A673 (cell line): ENCODE data around the gene TSSC4. TPM values are rescaled to one million over a fixed set of nuclear protein-coding genes. Genes with fewer than 3 reads are reported as not detected.

ENCODE experiments used
- BruUV-seq: library from RNA; stranded (reverse); fragments of 400-500 nt; replicated peaks from 2 replicates; lab custom pipeline; 2021; lab: Mats Ljungman, UMichigan
- CTCF ChIA-PET: fragments of 300-600 bp; sonication (Branson Sonifier 250); formaldehyde crosslinking; loops from one replicate; lab custom pipeline; 2022; ENCODE audit warnings: antibody characterized with exemption; lab: Charles Lee
- POLR2A ChIA-PET: fragments of 300-600 bp; sonication (Branson Sonifier 250); formaldehyde crosslinking; loops from one replicate; lab custom pipeline; 2022; ENCODE audit warnings: antibody characterized with exemption; ENCODE audit not compliant: low non-redundant PET; lab: Charles Lee
- DNase-seq: peaks from one replicate; pipeline ENCODE4 v3.0.0-alpha.2; 2015; ENCODE audit warnings: low spot score
- H3K27ac ChIP-seq: fragments of 200-600 bp; sonication (generic); 2 replicates; pipeline ENCODE4 v1.5.1; 2016; ENCODE audit warnings: mixed run types, low read depth, mild to moderate bottlenecking, mixed read lengths, antibody characterized with exemption, low read length; ENCODE audit not compliant: poor library complexity, severe bottlenecking
- H3K27me3 ChIP-seq: fragments of 200-600 bp; sonication (generic); replicated peaks from 2 replicates; pipeline ENCODE4 v1.6.1; 2017; ENCODE audit warnings: mixed run types, low read depth, mild to moderate bottlenecking, mixed read lengths, antibody characterized with exemption, low read length; ENCODE audit not compliant: insufficient read depth, poor library complexity
- H3K36me3 ChIP-seq: fragments of 200-600 bp; sonication (generic); 2 replicates; pipeline ENCODE4 v1.6.1; 2016; ENCODE audit warnings: mixed run types, mild to moderate bottlenecking, mixed read lengths, antibody characterized with exemption, low read length; ENCODE audit not compliant: insufficient read depth, poor library complexity, severe bottlenecking
- H3K4me1 ChIP-seq: fragments of 200-600 bp; sonication (generic); 2 replicates; pipeline ENCODE4 v1.6.1; 2017; ENCODE audit warnings: mixed run types, mild to moderate bottlenecking, mixed read lengths, antibody characterized with exemption, low read length; ENCODE audit not compliant: insufficient read depth, poor library complexity, severe bottlenecking
- H3K4me3 ChIP-seq: fragments of 200-600 bp; sonication (generic); 2 replicates; pipeline ENCODE4 v1.5.1; 2016; ENCODE audit warnings: low read depth, mixed run types, mild to moderate bottlenecking, mixed read lengths, low read length; ENCODE audit not compliant: poor library complexity, severe bottlenecking
- H3K9me3 ChIP-seq: fragments of 200-600 bp; sonication (generic); 2 replicates; pipeline ENCODE4 v1.6.1; 2016; ENCODE audit warnings: mixed run types, low read depth, mild to moderate bottlenecking, mixed read lengths, antibody characterized with exemption, low read length; ENCODE audit not compliant: poor library complexity, severe bottlenecking
- CTCF ChIP-seq: fragments of 300-800, 200-600 bp; sonication (generic); conservative IDR thresholded peaks from 2 replicates; pipeline ENCODE4 v1.5.1; 2017; ENCODE audit warnings: low read depth, mild to moderate bottlenecking, antibody characterized with exemption, low read length, moderate library complexity, mixed read lengths
- EZH2 ChIP-seq: fragments of 200-600 bp; sonication (generic); IDR thresholded peaks from 2 replicates; pipeline ENCODE4 v1.6.1; 2017; ENCODE audit warnings: borderline replicate concordance, low read depth, mild to moderate bottlenecking, mixed read lengths, antibody characterized with exemption, low read length; ENCODE audit not compliant: poor library complexity, severe bottlenecking
- intact Hi-C: fragments of 100-400 bp; cut with micrococcal nuclease; formaldehyde crosslinking; loops from one replicate; pipeline ENCODE4 v1.10.0; 2022; ENCODE audit not compliant: unreplicated experiment
- total RNA-seq: library from RNA; stranded (reverse); gene quantifications from 2 replicates; pipeline ENCODE4 v1.2.3, GENCODE V29; 2021

Gene TSSC4
- total RNA-seq, 1 experiment from 2014 or later = 46.8 TPM

- H3K27me3 ChIP-seq = no peaks in the 10 kb centered on the region
- intact Hi-C loops = no loop called here
- H3K36me3 ChIP-seq = peaks cover 3% of the 10 kb centered on the region
- ChIA-PET POLR2A (no interaction called here), CTCF (no interaction called here)
- DNase-seq = no peak
- H3K27ac ChIP-seq = no peak overlapping the region
- TF ChIP-seq CTCF (no peak), EZH2 (no peak)
- no TSS peak for BruUV-seq
- H3K9me3 ChIP-seq = no peaks in the 10 kb centered on the region
- no peak overlapping the region for H3K4me3 ChIP-seq
- H3K4me1 ChIP-seq = peaks cover 7% of the 10 kb centered on the region
Observed at GRCh38 chr11:2397005-2397404, 3.5 kb upstream of the TSSC4 start.

- Histone ChIP-seq H3K4me1 (peaks cover 8% of the 10 kb centered on the region), H3K36me3 (peaks cover 3% of the 10 kb centered on the region), H3K27ac (peak overlapping the region; percentile 85), H3K27me3 (no peaks in the 10 kb centered on the region), H3K4me3 (peak overlapping the region; percentile 82), H3K9me3 (no peaks in the 10 kb centered on the region)
- intact Hi-C loops = no loop called here
- TSS peak; percentile 74 for BruUV-seq
- DNase-seq = no peak
- ChIA-PET POLR2A (no interaction called here), CTCF (interaction anchor here (0.5 to 0.7 kb wide), 2 partner anchors 93 to 94 kb away, joined by 4 to 7 read pairs; no protein-coding TSS in a partner anchor)
- TF ChIP-seq CTCF = 0 out of 2 replicates have a peak, but pooled peaks have one; percentile 14
- TF ChIP-seq EZH2 = no peak
Observed at GRCh38 chr11:2398664-2399355, 1.7 kb upstream of the TSSC4 start.

- ChIA-PET CTCF (no interaction called here), POLR2A (no interaction called here)
- TF ChIP-seq EZH2 = no peak
- TF ChIP-seq CTCF = no peak
- no TSS peak for BruUV-seq
- intact Hi-C loops = loop anchor here (1.0 kb wide), 1 partner anchor 21 kb away; no protein-coding TSS in a partner anchor
- Histone ChIP-seq H3K4me1 (peaks cover 8% of the 10 kb centered on the region), H3K27ac (peak overlapping the region; percentile 85), H3K36me3 (peaks cover 3% of the 10 kb centered on the region), H3K9me3 (no peaks in the 10 kb centered on the region), H3K27me3 (no peaks in the 10 kb centered on the region), H3K4me3 (peak overlapping the region; percentile 82)
- DNase-seq = peak; percentile 14
Observed at GRCh38 chr11:2399488-2400068, 972 bp upstream of the TSSC4 start.
